Femur (tissue), 1 donor: ENCODE data around the gene PMEPA1.

Experiments used
- DNase-seq: peaks from one replicate; pipeline ENCODE4 v3.0.0-alpha.2; 2017

PMEPA1 gene

DNA sequence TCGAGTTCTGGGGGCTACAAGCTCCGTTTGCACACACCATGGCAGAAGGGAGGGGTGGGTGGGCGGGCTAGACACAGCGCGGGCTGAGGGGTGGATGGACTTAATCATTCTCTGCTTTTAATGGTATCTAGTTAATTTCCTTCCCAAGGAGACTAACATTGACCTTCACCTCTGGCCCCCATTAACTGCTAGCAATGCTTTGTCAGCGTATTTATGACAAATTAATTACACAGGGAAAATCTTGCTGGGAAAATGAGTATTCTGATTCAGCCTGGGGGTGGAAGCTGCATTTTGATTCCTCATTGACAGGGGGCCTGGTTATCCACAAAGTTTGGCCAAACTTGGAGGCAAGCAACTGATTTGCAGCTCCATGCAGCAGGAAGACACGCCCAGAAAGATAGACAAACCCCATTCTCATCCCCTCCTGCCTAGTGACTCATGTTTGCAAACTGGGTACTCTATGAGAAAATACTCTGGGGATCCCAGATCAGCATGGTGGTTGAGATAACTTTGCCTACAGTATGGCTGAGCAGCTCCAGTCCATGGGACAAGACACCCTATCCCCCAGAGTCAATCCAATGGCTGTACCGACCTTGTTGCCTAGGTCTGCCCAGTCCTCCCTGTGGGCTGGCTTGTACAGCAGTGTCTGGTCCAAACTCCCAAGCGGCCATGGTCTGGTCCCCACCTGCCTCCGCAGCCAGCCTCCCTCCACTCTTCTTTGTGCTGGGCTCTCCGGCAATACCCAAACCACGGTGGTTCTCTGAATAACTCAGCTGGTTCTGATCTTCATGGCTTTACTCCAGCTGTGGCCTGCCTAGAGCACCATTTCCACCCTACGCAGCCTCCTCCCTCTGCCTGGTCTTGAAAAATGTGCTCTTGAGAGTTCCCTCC lies 109.2 kb downstream of the PMEPA1 start:
- no peak for DNase-seq

DNA sequence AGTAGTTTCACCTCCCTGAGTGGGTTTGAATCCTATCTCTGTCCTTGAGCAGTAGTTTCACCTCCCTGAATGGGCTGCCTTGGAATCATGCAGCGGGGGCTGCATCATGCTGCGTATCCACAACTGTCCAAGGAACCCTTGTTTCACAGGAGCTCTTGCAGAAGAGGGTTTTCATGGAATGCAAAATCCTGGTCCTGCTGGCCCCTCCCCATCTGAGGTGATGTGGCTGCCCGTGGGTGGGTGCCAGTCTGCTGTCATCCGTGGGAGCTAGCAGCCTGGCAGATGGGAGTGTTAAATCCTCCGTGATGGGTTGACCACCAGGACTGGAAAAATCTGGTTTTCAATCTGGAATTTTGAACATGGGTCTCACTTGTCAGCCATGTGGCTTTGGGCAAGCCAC lies 111.3 kb downstream of the PMEPA1 start:
- DNase-seq, result no peak
